ENCODE results near the gene PKP3.
"Not testable (repeated sequence)": the region's sequence is repeated elsewhere in the genome, so short reads cannot be mapped to it uniquely, and the experiment has no call there.

The PKP3 gene, protein sequence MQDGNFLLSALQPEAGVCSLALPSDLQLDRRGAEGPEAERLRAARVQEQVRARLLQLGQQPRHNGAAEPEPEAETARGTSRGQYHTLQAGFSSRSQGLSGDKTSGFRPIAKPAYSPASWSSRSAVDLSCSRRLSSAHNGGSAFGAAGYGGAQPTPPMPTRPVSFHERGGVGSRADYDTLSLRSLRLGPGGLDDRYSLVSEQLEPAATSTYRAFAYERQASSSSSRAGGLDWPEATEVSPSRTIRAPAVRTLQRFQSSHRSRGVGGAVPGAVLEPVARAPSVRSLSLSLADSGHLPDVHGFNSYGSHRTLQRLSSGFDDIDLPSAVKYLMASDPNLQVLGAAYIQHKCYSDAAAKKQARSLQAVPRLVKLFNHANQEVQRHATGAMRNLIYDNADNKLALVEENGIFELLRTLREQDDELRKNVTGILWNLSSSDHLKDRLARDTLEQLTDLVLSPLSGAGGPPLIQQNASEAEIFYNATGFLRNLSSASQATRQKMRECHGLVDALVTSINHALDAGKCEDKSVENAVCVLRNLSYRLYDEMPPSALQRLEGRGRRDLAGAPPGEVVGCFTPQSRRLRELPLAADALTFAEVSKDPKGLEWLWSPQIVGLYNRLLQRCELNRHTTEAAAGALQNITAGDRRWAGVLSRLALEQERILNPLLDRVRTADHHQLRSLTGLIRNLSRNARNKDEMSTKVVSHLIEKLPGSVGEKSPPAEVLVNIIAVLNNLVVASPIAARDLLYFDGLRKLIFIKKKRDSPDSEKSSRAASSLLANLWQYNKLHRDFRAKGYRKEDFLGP

DNA sequence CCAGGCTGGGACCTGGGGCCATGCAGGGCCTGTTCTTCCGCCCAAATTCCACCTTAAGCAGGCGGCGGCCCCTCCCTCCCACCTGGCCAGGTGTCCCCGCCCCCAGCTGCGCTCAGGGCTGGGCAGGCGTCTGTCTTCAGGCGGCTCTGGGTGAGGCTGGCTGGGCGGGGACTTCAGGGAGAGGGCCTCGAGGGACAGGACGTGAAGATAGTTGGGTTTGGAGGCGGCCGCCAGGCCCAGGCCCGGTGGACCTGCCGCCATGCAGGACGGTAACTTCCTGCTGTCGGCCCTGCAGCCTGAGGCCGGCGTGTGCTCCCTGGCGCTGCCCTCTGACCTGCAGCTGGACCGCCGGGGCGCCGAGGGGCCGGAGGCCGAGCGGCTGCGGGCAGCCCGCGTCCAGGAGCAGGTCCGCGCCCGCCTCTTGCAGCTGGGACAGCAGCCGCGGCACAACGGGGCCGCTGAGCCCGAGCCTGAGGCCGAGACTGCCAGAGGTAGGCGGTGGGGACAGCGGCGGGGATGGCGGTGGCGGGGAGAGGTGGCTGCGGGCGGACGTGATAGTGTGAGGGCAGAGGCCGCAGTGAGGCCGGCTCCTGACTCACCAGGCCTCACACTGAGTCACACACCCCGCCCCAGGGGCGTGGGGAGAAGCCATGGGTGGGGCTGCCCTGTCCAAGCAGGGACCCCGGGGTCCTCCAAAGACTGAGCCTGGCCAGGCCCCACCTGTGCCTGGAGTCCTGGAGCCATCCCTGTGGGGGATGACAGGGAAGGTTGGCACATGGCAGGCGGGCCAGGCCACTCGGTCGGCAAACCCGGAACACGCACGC, at the start of gene PKP3:
PKP3 (plus strand) TSS at position 176 of the 824 bp plus-strand sequence; CDS start at position 260, 84 bp downstream.
- DNase-seq, result no peak

DNA sequence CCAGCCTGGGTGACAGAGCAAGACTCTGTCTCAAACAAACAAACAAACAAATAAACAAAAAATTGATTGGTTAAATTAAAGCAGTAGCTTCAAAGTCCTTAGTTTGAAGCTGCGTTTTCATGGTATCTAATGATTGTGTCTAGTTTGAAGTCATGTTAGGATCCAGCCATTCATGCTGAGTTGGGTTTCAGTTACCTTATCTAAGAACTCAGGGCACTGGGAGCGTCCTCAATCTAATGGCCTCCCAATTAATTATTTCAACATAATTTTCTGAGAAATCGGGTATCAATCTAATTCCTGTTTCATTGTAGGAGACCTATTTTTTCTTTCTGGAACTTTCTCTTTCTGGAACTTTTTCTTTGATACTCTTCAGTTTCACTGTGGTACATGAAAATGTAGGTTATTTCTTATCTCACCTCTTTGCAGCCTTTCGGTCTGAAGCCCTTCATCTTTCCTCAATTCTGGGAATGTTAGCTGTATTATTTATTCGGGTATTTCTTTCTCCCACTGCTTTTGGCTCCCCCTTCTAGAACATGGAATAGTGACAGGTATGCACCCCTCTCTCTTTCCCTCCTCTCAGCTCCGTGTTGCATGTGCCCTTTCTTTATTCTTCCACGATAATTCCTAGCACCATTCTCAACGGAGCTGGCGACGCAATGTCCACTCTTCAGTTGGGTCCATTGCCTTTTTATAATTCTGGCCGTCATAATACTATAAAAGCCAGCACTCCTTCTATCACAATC, 49.0 kb upstream of the PKP3 start:
- peak; percentile 65 for DNase-seq

DNA sequence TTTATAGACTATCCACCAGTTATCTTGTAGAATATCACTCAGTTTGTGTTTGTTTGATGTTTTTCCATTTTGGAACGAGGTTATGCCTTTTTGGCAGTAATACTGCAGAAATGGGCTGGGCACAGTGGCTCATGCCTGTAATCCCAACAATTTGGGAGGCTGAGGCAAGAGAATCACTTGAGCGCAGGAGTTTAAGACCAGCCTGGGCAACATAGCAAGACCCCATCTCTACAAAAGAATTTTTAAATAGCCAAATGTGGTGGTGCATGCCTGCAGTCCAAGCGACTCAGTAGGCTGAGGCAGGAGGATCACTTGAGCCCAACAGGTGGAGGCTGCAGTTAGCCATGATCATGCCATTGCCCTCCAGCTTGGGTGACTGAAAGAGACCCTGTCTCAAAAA, 47.5 kb upstream of the PKP3 start:
- DNase-seq, result no peak

DNA sequence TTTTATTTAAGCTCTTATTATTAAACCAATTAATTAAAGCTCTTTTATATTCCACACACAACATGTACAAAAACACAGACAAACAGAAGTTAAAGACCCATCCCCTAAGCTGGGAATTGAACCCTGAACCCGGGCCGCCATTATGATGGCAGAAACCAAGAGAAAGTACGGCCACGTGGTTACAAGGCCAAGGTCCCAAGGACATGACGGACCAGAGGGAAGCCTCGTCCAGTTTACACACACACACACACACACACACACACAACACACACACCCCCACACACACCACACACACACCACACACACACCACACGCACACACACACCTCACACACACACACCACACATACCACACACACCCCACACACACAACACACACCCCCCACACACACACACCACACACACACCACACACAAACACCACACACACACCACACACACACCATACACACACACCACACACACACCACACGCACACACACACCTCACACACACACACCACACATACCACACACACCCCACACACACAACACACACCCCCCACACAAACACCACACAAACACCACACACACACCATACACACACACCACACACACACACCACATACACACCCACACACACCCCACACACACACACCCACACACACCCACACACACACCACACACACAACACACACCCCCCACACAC, 44.6 kb upstream of the PKP3 start:
- not testable (repeated sequence) for DNase-seq

DNA sequence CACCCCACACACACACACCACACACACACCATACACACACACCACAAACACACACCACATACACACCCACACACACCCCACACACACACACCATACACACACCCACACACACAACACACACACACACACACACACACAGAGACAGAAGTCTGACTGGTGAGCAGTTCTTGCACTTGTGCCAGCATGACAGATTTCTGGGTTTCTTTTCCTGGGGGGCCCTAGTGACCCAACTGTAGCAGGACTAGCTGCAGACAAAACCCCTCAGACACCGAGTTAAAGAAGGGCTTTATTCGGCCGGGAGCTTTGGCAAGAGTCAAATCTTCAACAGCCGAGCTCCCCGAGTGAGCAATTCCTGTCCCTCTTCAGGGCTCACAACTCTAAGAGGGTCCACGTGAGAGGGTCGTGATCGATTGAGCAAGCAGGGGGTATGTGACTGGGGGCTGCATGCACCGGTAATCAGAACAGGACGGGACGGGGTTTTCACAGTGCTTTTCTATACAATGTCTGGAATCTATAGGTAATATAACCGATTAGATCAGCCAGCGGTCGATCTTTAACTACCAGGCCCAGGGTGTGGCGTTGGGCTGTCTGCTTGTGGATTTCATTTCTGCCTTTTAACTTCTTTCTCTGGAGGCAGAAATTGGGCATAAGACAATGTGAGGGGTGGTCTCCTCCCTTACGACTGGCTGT, 43.8 kb upstream of the PKP3 start:
- peak; percentile 24 for DNase-seq

DNA sequence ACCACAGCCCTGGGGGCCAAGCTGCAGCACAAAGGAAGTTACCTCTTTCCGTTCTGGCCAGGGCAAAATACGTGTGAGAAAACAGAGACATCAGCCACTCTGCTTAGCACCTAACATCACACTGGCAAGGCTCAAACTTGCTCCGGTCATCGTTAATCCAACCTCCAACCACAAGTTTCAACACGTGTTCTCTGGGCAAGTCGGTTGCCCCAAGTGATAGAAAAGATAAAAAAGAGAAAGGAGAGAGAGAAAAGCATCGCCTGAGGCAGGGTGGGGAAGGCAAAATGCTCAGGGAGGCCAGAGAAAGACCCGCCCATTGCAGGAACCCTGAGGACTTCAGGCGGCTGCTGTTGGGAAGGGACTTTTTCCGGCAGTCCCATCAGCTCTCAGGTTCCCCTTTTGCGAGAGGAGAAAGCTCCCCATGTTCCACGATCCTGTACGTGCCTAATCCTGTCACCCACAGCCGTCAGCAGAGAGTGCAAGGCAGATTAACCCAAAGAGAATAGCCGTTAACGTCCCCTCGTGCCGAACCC, 43.2 kb upstream of the PKP3 start:
- peak; percentile 93 for DNase-seq

DNA sequence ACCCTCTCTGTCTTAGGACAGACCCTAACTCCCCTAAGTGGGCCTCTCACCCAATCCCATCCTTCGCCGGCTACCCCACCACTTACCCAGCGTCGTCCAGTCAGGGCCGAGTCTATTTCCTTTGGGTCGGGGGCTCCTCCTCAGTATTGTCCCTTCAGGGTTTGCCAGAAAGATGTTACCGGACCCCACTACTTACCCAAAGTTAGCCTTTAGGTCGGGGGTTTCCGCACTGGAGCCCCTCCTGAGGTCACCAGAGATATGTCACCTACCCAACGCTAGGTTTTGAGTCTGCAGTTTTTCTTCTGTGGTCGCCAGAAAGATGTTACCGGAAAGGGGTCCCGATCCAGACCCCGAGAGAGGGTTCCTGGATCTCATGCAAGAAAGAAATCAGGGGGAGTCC, 42.6 kb upstream of the PKP3 start:
- no peak for DNase-seq

DNA sequence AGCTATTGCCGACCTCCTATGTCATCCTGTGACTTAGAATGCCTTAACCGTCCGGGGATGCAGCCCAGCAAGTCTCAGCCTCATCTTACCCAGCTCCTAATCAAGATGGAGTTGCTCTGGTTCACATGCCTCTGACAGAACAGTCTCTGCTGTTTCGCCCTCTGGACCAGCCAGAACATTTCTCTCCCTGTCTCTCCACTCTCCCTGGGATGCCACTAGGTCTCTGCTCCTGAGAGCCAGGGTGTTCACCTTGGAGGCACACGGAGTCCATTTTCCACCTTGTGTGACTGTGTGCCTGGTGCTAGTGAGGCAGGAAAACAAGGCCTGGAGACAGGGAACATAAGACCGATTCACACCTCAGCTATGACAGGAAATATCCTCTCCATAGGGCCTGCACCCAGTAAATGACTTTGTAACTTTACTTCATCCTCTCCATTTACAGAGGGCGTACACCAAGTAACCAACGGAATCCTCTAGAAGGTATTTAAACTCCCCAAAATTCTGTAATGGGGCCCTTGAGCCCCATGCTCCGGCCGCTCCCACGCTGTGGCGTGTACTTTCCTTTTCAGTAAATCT, 41.5 kb upstream of the PKP3 start:
- DNase-seq, result no peak

DNA sequence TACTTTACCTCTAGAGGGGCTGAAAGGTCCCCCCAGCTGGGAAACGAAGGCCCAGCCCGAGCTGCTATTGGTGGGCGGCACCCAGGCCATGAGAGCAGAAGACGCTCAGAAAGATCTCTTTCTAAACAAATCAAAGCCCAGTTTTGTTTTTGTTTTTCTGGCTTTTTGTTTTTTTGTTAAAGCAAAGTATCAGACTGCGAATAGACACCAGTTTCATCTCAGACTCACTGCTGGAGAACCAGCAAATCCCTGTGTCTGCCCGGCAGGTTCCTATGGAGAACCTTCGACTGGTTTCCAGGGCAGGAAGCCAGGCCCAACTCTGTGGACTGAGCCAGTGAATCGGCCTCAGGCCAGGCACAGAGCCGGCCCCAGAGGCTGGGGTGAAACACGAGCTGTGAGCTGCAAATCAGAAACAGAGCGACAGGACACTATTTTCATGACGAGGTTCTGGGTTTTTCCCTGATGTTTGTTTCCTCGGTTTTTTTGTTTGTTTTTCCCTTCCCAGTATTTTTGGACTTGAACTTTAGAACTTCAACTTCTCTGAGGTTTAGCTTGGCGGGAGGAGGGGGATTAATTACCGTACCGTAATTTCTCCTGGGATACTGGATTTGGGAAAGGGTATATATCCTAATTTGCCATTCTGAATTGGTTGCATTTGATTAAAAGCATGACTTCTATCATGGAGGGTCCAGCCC, 40.7 kb upstream of the PKP3 start:
- DNase-seq, result no peak

DNA sequence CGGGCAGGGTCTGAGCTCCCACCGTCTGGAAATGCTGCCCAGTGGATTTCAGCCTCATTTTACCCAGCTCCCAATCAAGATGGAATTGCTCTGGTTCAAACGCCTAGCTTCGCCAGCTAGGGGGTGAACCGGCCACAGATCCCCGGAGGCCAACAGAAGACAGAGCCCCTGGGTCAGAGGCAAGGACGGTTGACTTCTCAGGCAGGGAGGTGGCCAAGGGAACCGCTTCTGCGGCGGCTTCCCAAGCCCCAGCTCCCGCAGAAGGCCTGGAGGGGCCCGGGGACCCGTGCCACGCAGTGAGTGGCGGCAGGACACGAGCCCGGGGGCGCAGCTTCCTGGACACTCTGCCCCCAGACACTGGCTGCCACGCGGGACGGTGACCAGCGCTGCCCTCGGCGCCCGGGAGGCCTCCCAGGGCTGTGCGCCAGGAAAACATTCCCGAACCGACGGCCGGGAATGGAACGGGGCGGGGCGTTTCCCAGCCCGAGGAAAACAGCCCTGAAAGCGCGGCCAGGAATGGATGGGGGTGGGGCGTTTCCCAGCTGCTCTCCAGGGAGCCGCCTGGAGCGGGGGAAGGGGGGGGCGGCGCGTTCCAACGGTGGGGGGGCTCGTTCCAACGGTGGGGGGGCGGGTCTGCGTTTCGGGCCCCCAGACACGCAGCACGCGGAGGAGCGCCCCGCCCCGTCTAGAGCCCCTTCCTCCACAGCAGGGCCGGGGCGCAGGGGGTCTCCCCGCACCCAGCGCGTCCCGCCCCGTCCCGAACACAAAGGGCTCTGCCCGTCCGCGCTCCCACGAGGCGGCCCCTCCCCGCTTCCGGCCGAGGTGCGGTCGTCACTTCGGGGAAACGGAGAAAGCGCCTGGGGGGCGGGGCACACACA, 38.2 kb upstream of the PKP3 start:
- peak; percentile 67 for DNase-seq

DNA sequence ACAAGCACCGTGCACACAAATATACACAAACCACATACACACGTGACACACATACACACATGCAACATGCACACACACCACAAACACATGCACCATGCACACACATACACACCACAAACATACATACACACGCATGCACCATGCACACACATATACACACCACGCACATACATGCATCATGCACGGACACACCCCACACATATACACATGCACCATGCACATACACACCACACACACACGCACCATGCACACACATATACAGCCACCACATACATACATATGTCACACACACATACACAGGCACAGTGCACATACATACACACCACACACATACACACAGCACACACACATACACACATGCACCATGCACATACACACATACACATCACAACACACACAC, 37.4 kb upstream of the PKP3 start:
- no peak for DNase-seq

DNA sequence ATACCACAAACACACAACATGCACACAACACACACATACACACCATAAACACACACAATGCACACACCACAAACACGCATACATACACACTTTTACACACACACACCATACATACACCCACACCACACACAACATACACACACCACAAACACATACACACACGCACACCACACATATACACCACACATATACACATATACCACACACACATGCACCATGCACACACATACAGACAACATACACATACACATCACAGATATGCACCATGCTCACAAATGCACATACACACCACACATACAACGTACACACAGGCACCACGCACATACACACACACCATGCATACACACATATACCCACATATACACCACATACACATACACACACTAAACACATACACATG, 36.4 kb upstream of the PKP3 start:
- no peak for DNase-seq

DNA sequence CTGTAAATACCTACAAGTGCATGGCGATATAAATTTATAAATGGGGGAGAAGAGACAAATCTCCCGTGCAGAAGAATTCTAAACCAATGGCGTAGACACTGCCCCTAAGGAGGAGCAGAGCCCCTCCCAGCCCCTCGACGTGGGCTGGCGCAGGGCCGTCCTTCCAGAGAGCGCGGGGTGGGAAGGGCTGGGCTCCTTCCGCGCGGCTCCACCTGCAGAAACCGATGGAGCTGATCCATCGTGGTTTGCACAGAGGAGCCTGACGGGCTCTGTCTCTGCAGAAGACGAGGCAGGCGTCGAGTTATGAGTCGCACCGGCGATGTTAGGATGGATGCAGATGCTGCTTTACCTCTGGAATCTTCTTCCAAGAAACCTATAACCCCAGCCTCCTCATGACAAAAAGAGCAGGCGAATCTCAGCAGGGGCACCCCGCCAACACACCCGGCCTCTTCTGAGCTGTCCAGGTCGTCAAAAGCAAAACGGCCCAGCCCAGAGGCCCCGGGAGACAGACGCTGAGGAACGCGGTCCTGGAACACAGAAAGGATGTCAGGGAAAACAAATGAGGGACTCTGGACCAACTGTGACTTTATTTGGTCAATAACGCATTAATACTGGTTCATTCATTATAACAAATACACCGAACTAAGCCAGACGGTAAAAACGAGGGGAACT, 35.7 kb upstream of the PKP3 start:
- no peak for DNase-seq

DNA sequence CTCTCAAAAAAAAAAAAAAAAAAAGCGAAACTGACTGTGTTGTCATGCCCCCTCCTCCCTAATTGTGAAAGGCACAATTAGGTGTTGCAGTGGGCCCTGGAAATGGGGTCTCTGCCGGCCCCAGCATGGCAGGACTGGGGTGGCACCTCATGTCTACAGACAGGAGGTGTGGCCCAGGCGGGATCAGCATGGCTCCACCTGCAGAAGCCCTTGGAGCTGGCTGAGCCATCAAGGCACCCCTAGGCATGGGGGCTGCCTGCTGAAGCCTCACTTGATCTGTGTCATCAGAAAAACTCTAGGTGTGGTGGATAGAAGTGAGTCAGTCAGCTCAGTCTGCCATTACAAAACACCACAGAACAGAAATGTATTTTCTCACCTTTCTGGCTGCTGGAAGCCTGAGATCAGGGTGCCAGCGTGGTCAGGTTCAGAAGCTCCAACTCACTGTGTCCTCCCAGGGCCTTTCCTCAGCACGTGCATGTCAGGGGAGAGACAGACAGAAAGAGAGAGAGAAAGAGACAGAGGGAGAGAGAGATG, 34.8 kb upstream of the PKP3 start:
- DNase-seq, result no peak

DNA sequence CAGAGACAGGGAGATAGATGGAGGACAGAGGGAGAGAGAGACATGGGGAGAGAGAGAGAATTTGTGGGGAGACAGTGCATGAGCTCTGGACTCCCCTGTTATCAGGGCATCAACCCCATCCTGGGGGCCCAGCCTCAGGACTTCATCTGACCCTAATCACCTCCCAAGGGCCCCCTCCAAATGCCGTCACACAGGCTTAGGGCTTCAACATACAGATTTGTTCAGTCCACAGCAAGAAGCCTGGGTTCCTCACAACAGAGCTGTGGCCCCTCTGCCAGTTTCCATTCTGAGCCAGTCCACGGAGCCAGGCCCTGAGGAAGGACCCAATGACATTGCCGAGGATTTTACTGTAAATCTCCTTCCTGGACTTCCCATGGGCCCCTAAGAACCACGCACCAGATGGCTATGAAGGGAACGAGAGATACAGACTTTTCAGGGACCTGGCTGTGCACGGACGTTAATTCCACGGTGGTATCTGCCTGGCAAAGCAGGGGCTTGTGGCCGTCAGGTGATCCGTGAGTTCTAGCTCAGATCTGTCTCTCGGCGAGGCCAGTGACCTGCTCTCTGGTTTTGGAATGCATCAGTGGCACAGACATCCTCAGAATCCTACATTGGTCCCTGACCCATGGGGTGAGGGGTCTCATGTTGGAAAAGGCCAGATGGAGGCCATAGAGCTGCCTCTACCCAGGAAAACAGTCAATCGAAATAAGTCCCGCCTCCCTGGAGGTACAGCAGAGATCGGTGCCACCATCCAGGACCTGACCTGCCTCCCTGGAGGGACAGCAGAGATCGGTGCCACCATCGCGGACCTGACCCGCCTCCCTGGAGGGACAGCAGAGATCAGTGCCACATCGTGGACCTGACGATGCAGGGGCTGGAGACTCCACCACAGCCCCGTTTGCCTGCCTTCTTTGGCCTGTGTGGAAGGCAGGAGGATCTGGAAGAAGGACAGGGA, 33.4 kb upstream of the PKP3 start:
- DNase-seq, result no peak

DNA sequence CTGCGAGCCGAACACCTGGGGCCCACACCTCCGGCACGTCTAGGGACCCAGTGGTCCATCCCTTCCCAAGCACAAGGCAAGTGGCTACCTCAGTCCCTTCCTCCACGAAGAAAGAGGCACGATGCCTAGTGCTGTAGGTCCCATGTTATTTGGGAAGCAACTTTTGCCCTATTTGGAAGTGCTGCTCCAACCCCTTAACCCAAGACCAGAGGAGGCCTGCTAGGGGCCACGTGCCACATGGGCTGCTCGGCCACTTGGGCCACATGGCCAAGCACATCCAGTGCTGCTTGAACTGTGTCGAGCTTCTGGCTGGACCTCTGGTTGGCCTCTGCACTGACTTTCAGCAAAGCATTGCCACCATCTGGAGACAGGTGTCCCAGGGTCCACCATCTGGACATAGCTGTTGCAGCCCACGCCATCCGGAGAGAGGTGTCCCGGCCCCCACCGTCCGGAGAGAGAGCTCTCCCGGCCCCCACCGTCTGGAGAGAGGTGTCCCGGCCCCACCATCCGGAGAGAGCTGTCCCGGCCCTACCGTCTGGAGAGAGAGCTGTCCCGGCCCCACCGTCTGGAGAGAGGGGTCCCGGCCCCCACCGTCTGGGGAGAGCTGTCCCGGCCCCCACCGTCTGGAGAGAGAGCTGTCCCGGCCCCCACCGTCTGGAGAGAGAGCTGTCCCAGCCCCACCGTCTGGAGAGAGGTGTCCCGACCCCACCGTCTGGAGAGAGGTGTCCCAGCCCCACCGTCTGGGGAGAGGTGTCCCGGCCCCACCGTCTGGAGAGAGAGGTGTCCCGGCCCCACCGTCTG, 31.2 kb upstream of the PKP3 start:
- DNase-seq, result no peak
